Upper lobe of left lung (tissue), 4 donors: ENCODE results near the gene KIAA1958.

ENCODE experiments used
- EP300 ChIP-seq, 4 donors: sonication (generic); formaldehyde crosslinking; IDR thresholded peaks; one replicate each; pipeline ENCODE4 v1.5.1; 2017; ENCODE audit warnings: antibody characterized with exemption in 4 of 4, control low read depth in 2 of 4
- POLR2A ChIP-seq, 4 donors: fragments of 450-650 bp; IDR thresholded peaks; one replicate each; pipeline ENCODE4 v1.5.1; 2016 to 2017; ENCODE audit warnings: antibody characterized with exemption in 4 of 4, mild to moderate bottlenecking in 2 of 4
- POLR2AphosphoS5 ChIP-seq, 2 donors: sonication (generic); formaldehyde crosslinking; IDR thresholded peaks; one replicate each; pipeline ENCODE4 v1.5.1; 2017; ENCODE audit warnings: antibody characterized with exemption in 2 of 2
- TF ChIP-seq, protein P1 (sequence below), 6 experiments: fragments of 450-650 bp in 4 of 6; fragments of 200-600 bp in 2 of 6; sonication (generic) in 2 of 6; IDR thresholded peaks; one replicate each; pipeline ENCODE4 v1.5.1; 2016 to 2019; ENCODE audit warnings: antibody characterized with exemption in 6 of 6

DNA sequence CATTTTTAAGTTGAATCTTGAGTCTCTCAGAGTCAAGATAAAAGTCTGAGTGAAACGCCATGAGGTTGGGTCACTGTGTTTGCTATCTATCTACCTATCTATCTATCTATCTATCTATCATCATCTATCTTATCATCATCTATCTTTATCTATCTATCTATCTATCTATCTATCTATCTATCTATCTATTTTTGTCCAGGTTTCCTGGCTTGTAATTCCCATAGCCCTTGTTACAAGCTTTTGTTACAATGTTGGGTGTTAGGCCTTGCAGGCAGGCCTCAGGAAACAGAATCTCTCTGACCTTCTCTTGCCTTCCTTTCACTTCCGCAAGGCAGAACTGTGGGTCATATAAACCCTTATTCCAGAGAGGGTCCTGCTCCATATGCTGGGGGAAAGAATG lies 12.6 kb upstream of the KIAA1958 start:
- TF ChIP-seq POLR2AphosphoS5 (IDR thresholded peaks at IDR 0.05) (no peak), POLR2A (IDR thresholded peaks at IDR 0.05) (no peak), EP300 (IDR thresholded peaks at IDR 0.05) (no peak)
- TF ChIP-seq, protein P1, sequence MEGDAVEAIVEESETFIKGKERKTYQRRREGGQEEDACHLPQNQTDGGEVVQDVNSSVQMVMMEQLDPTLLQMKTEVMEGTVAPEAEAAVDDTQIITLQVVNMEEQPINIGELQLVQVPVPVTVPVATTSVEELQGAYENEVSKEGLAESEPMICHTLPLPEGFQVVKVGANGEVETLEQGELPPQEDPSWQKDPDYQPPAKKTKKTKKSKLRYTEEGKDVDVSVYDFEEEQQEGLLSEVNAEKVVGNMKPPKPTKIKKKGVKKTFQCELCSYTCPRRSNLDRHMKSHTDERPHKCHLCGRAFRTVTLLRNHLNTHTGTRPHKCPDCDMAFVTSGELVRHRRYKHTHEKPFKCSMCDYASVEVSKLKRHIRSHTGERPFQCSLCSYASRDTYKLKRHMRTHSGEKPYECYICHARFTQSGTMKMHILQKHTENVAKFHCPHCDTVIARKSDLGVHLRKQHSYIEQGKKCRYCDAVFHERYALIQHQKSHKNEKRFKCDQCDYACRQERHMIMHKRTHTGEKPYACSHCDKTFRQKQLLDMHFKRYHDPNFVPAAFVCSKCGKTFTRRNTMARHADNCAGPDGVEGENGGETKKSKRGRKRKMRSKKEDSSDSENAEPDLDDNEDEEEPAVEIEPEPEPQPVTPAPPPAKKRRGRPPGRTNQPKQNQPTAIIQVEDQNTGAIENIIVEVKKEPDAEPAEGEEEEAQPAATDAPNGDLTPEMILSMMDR (IDR thresholded peaks at IDR 0.05): no peak
